HL-60 (cell line): Measurements from ENCODE around the gene SPIN1.

Source experiments
- DNase-seq, 2 experiments: peaks; one replicate each; pipeline ENCODE4 v3.0.0-alpha.2; 2010 to 2020; ENCODE audit warnings: low read depth in 1 of 2, low spot score in 1 of 2
- H3K27ac ChIP-seq: fragments of 250-450 bp; sonication (Bioruptor Pico); replicated peaks from 2 replicates; pipeline ENCODE4 v1.5.1; 2020; ENCODE audit warnings: mild to moderate bottlenecking, moderate library complexity
- H3K27me3 ChIP-seq: fragments of 250-450 bp; sonication (Bioruptor Pico); 2 replicates; pipeline ENCODE4 v1.5.1; 2021; ENCODE audit warnings: mild to moderate bottlenecking, moderate library complexity; ENCODE audit not compliant: insufficient read depth, poor library complexity, severe bottlenecking
- H3K4me3 ChIP-seq: replicated peaks from 2 replicates; pipeline ENCODE4 v1.5.1; 2011; ENCODE audit warnings: mild to moderate bottlenecking, control low read depth, low read length; ENCODE audit not compliant: insufficient read depth
- GABPA ChIP-seq: IDR thresholded peaks from 2 replicates; pipeline ENCODE4 v1.6.1; 2012; ENCODE audit warnings: low read depth
- POLR2AphosphoS5 ChIP-seq: IDR thresholded peaks from 2 replicates; pipeline ENCODE4 v1.6.1; 2012; ENCODE audit warnings: low read depth
- SPI1 ChIP-seq: IDR thresholded peaks from 2 replicates; pipeline ENCODE4 v1.6.1; 2012; ENCODE audit warnings: low read depth, mild to moderate bottlenecking, borderline replicate concordance
- TF ChIP-seq, protein P1 (sequence below): IDR thresholded peaks from 2 replicates; pipeline ENCODE4 v1.6.1; 2012; ENCODE audit warnings: low read depth; ENCODE audit not compliant: insufficient replicate concordance
- TF ChIP-seq, protein P2 (sequence below): IDR thresholded peaks from one replicate; pipeline ENCODE4 v1.5.1; 2011; ENCODE audit warnings: low read length, control low read depth, inconsistent platforms; ENCODE audit not compliant: insufficient read depth

Gene SPIN1

DNA sequence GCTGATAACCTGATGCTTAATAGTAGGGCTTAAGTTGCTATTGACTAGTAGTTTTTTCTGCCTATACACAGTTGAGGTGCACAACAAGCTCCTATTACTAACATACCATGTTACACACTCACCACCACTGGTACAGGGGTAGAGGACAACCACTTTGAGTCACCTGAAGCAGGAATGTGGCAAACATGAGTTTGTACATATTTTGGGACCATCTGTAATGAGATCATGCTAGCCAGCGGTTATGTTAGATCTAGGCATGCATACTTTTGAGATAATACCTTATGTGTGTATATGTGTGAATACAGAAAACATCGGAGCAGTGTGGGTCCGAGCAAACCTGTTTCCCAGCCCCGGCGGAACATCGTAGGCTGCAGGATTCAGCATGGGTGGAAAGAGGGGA, 73.9 kb downstream of the SPIN1 start:
- Histone ChIP-seq H3K4me3 (no peak overlapping the region), H3K27ac (no peak overlapping the region), H3K27me3 (no peaks in the 10 kb centered on the region)
- TF ChIP-seq, protein P1, sequence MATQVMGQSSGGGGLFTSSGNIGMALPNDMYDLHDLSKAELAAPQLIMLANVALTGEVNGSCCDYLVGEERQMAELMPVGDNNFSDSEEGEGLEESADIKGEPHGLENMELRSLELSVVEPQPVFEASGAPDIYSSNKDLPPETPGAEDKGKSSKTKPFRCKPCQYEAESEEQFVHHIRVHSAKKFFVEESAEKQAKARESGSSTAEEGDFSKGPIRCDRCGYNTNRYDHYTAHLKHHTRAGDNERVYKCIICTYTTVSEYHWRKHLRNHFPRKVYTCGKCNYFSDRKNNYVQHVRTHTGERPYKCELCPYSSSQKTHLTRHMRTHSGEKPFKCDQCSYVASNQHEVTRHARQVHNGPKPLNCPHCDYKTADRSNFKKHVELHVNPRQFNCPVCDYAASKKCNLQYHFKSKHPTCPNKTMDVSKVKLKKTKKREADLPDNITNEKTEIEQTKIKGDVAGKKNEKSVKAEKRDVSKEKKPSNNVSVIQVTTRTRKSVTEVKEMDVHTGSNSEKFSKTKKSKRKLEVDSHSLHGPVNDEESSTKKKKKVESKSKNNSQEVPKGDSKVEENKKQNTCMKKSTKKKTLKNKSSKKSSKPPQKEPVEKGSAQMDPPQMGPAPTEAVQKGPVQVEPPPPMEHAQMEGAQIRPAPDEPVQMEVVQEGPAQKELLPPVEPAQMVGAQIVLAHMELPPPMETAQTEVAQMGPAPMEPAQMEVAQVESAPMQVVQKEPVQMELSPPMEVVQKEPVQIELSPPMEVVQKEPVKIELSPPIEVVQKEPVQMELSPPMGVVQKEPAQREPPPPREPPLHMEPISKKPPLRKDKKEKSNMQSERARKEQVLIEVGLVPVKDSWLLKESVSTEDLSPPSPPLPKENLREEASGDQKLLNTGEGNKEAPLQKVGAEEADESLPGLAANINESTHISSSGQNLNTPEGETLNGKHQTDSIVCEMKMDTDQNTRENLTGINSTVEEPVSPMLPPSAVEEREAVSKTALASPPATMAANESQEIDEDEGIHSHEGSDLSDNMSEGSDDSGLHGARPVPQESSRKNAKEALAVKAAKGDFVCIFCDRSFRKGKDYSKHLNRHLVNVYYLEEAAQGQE = no peak
- TF ChIP-seq SPI1 (no peak), GABPA (no peak), POLR2AphosphoS5 (no peak)
- TF ChIP-seq, protein P2, sequence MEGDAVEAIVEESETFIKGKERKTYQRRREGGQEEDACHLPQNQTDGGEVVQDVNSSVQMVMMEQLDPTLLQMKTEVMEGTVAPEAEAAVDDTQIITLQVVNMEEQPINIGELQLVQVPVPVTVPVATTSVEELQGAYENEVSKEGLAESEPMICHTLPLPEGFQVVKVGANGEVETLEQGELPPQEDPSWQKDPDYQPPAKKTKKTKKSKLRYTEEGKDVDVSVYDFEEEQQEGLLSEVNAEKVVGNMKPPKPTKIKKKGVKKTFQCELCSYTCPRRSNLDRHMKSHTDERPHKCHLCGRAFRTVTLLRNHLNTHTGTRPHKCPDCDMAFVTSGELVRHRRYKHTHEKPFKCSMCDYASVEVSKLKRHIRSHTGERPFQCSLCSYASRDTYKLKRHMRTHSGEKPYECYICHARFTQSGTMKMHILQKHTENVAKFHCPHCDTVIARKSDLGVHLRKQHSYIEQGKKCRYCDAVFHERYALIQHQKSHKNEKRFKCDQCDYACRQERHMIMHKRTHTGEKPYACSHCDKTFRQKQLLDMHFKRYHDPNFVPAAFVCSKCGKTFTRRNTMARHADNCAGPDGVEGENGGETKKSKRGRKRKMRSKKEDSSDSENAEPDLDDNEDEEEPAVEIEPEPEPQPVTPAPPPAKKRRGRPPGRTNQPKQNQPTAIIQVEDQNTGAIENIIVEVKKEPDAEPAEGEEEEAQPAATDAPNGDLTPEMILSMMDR = no peak
- no peak for DNase-seq

DNA sequence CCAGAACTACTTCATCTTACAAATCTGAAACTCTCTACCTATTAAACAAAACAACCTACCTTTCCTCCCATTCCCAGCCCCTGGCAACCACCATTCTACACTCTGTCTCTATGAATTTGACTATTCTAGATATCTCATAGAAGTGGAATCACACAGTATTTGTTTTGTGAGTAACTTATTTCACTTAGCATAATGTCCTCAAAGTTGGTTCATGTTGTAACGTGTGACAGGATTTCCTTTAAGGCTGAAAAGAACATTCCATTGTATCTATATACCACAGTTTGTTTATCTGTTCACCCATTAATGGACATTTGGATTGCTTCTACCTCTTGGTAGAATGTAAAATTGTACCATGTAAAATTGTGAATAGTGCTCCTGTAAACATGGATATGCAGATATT, 76.6 kb downstream of the SPIN1 start:
- TF ChIP-seq SPI1 = no peak
- TF ChIP-seq POLR2AphosphoS5 = no peak
- TF ChIP-seq, protein P2 = no peak
- TF ChIP-seq, protein P1 = no peak
- no peak for TF ChIP-seq GABPA
- DNase-seq = no peak
- H3K4me3 ChIP-seq = no peak overlapping the region
- no peaks in the 10 kb centered on the region for H3K27me3 ChIP-seq
- H3K27ac ChIP-seq = no peak overlapping the region

GRCh38 chr9:88468226-88468625, 80.0 kb downstream of the SPIN1 start:
- Histone ChIP-seq H3K27ac (no peak overlapping the region), H3K27me3 (no peaks in the 10 kb centered on the region), H3K4me3 (no peak overlapping the region)
- no peak for DNase-seq
- no peak for TF ChIP-seq GABPA
- TF ChIP-seq, protein P2 = no peak
- TF ChIP-seq SPI1 = no peak
- no peak for TF ChIP-seq POLR2AphosphoS5
- TF ChIP-seq, protein P1 = no peak
